Islet of Langerhans (tissue), 1 donor: ENCODE results near the gene CLEC4D.
"Not testable (repeated sequence)": the region's sequence is repeated elsewhere in the genome, so short reads cannot be mapped to it uniquely, and the experiment has no call there.

Experiments used
- FAIRE-seq: peaks from one replicate; lab custom pipeline; 2011; peaks lifted over from hg19 to GRCh38; lab: Jason Lieb, UNC

CLEC4D gene

DNA sequence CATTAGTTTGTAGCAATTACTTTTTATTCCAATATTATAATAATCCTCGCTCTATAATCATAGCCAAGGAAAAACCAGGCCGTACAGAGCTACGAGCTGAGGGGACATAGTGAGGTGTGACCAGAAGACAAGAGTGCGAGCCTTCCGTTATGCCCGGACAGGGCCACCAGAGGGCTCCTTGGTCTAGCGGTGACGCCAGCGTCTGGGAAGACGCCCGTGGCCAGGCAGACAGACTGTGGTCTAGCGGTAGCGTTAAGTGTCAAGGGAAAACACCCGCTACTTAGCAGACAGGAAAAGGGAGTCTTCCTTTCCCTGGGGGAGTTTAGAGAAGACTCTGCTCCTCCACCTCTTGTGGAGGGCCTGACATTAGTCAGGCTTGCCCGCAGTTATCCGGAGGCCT is 24.5 kb downstream of the CLEC4D start:
- FAIRE-seq: not testable (repeated sequence)

DNA sequence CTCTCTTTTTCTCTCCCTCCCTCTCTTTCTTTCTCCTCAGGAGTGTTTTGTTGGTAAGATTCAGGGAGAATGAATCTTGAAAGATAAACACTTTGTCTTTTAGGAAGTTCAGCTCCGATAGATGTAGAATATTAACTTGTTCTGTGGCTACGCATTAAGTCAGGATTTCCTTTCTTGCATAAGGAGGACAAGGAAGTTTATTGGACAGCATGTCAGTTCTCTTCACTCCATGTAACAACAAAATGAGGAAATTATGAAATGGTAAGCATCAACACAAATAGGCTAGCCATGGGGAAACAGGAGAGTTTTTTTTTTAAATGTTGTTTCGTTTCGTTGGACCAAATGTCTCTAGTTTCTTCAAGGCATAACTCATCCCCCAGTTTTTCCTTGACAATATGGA is 27.5 kb downstream of the CLEC4D start, which contains the start of gene CLEC4E:
CLEC4E (minus strand) TSS at position 75 of the 400 bp plus-strand sequence. CDS start 108 bp downstream, outside the sequence.
- not testable (repeated sequence) for FAIRE-seq

- no peak for FAIRE-seq
These were observed 28.3 kb downstream of the CLEC4D start for GRCh38 chr12:8541562-8541961.

DNA sequence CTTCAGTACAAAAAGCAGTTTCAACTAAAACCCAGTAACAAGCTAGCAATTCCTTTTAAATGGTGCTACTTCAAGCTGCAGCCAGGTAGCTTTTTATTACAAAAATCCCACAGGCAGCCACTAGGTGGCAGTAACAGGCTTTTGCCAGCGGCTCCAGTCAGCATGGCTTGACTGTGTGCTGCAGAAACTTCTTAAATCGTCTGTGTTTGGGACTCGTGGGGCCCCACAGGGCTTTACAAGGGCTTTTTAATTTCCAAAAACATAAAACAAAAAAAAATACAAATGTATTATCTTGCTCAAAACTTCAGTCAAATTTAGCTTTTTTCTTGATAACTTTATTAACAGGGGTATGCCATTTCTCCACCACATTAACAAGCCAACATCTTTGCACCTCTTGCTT is 31.0 kb downstream of the CLEC4D start:
- peak; percentile 51 for FAIRE-seq

- no peak for FAIRE-seq
These were observed 33.3 kb downstream of the CLEC4D start for GRCh38 chr12:8546591-8546990.

DNA sequence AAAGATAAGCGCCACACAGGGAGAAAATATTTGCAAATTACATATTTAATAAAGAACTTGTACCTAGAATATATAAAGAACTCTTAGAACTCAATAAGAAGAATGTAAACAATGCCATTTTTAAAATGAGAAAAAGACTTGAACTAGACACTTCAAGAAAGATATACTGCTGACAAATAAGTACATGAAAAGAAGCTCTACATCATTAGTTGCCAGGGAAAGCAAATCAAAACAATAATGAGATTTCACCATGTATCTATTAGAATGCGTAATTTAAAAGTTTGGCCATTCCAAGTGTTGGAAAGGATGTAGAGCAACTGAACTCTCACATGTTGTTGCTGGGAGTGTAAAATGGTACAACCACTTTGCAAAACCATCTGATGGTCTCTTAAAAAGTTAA is 34.3 kb downstream of the CLEC4D start:
- FAIRE-seq: no peak

- no peak for FAIRE-seq
These were observed 34.9 kb downstream of the CLEC4D start for GRCh38 chr12:8548192-8548591.

DNA sequence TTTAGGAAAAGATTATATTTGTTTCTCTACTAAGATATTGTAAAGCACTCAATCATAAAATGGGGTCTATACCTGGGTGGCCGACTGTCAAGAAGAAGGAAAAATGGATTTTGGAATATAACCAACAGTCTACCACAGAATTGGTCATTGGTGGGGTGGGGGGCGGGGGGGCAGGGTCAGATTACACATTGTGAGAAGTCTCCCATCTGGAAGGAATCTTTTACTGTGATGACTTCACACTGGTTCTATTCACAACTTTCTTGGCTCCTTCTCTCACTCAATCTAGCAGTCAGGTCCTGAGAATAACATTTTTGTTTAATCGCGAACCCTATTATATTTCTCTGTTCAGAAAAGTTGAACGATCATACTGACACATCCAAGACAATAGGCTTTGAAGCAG is 36.1 kb downstream of the CLEC4D start:
- FAIRE-seq: no peak

- no peak for FAIRE-seq
These were observed 39.9 kb downstream of the CLEC4D start for GRCh38 chr12:8553088-8553627.

DNA sequence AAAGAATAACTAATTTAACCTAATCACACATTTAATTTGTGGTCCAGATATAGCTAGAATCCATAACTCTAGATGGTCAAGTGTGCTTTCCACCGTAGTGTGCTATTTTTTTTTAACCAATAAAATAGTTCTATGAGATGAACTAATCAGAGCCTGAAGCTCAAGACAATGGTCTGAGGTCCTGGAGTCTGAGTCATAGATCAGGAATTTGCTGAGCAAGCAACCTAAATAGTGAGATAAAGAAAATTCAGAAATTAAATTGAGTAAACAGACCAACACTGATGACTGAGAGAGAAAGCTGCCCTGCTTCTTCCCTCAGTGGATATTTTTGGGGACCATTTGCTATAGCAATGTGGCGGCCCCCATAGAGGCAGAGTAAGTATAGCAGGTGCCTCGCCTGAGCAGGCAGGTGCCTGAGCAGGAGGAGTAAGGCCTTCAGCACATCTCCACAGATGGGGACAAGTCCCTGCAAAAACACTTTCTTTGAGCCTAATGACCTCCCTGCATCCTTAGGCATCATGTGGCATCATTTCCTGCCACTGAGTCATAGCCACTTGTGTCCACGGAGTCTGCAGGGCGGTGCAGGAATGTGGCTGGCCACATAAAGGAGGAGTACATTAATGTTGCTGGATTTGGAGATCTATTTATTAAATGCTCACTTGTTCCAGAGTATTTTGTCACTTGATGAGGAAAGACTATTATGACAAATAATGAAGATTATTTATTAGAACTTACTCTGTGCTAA is 41.3 kb downstream of the CLEC4D start:
- no peak for FAIRE-seq

- FAIRE-seq: no peak
These were observed 43.3 kb downstream of the CLEC4D start for GRCh38 chr12:8556531-8557097.

DNA sequence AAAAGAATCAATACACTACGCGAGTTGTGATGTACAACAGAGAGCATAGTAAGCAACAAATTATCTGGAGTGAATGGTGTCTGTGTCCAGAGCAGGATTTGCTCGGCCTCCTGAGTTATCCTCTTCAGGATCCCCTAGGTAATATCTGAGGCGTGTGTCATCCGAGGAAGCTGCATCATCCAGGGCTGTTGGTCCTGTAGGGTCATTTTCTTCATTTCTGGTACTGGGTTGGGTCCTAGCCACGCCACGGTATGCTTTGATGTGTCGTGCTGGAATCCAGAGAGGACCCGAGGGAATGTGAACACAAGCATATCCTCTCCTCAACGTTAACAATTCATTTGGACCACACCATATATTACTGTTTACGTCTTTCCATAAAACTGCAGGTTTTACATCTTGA is 46.4 kb downstream of the CLEC4D start:
- no peak for FAIRE-seq

DNA sequence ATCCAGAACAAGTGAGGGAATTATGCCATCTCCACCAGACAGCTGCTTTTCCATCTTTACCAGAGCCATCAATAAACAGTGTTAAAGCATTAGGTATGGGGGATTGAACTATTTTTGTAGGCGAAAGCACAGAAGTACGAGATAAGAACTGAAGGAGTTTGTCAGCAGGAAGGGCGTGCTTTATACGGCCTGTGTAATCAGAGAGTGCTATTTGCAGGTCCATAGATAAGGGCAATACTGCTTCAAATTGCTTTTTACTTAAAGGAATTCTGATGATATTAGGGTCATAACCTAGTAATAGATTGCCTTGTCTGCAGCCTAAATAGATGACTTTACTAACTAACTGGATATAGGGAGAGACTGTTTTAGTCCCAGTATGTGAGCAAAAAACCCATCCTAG is 47.7 kb downstream of the CLEC4D start:
- no peak for FAIRE-seq

- no peak for FAIRE-seq
These were observed 49.0 kb downstream of the CLEC4D start for GRCh38 chr12:8562310-8562709.

DNA sequence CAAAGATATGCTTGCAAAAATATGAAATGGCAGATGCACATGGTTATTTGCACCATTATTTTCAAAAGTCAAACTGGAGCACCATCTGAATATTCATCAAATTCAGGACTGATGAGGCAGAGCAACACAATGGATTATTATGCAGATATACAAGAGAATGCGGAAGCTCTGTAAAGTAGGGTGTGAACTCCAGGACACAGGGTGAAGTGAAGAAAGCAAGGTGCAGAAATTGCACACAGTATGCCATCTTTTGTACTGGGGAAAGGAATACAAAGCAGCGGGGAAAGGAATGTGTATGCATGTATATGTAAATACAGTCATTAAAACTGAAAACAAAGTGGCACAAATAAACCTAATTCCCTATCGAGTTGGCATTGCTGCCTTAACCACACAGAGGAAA is 50.1 kb downstream of the CLEC4D start:
- no peak for FAIRE-seq

- FAIRE-seq: no peak
These were observed 51.4 kb downstream of the CLEC4D start for GRCh38 chr12:8564656-8565055.

DNA sequence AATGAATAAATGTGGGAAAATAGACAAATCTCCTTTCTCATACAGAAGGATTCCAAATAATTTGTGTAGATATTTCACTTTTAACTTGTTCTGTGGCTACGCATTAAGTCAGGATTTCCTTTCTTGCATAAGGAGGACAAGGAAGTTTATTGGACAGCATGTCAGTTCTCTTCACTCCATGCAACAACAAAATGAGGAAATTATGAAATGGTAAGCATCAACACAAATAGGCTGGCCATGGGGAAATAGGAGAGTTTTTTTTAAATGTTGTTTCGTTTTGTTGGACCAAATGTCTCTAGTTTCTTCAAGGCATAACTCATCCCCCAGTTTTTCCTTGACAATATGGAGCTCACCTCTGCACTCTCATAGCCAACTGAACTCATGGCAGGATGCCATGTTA is 52.7 kb downstream of the CLEC4D start:
- FAIRE-seq: not testable (repeated sequence)

- FAIRE-seq: no peak
These were observed 53.2 kb downstream of the CLEC4D start for GRCh38 chr12:8566525-8566924.
